ENCODE data around the gene MYRFL.
"Not testable (repeated sequence)": the region's sequence is repeated elsewhere in the genome, so short reads cannot be mapped to it uniquely, and the experiment has no call there.

MYRFL gene

DNA sequence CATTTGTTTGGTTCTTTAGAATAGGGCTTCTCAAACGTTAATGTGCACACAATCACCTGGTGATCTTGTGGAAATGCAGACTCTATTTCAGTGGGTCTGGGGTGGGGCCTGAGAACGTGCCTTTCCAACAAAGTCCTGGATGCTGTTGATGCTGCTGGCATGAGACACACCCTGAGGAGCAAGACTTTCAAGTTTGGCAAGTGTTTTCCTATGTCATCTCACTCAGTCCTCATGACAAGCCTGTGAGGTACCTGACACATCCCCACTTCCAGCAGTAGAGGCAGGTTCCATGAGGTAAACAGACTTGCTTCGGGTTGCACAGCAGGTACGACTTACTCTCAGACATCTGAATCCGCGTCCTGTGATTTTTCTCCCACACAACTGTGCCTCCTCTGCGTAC lies 147.1 kb downstream of the MYRFL start:
- Histone ChIP-seq H3K27ac (ENCODE audit: low read length) (no peak overlapping the region), H3K27me3 (ENCODE audit: control insufficient read depth, insufficient read depth, low read length) (no peaks in the 10 kb centered on the region), H3K9me3 (ENCODE audit: control insufficient read depth, low read depth, low read length) (no peaks in the 10 kb centered on the region), H3K4me3 (ENCODE audit: low read length) (no peak overlapping the region), H3K36me3 (ENCODE audit: control insufficient read depth, low read depth, low read length) (no peaks in the 10 kb centered on the region), H3K9ac (ENCODE audit: low read length) (no peak overlapping the region), H3K4me1 (ENCODE audit: control insufficient read depth, low read depth, low read length) (no peaks in the 10 kb centered on the region)

DNA sequence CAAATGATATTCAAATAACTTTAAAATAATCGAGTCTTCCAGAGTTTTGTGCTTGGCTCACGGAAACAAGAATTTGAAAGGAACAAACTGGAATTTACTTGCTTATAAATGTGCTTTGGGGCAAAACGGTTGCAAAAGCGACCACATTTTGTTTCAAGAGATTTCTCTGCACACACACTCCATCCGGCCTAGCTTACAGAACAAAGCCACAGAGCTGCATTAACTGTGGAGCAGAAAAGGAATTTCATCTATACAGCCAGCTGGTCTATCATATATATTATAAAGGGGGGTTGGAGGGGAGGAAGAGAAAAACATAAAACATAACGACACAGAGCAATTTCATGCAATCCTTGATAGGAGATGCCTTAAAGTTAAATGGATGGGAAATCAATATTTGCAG lies 153.0 kb downstream of the MYRFL start:
- Histone ChIP-seq H3K4me1 (ENCODE audit: control insufficient read depth, low read depth, low read length) (peaks cover 8% of the 10 kb centered on the region), H3K9me3 (ENCODE audit: control insufficient read depth, low read depth, low read length) (no peaks in the 10 kb centered on the region), H3K9ac (ENCODE audit: low read length) (no peak overlapping the region), H3K27ac (ENCODE audit: low read length) (no peak overlapping the region), H3K27me3 (ENCODE audit: control insufficient read depth, insufficient read depth, low read length) (no peaks in the 10 kb centered on the region), H3K4me3 (ENCODE audit: low read length) (no peak overlapping the region), H3K36me3 (ENCODE audit: control insufficient read depth, low read depth, low read length) (no peaks in the 10 kb centered on the region)

GRCh38 chr12:69981881-69982475 lies 157.0 kb downstream of the MYRFL start:
- Histone ChIP-seq H3K36me3 (ENCODE audit: control insufficient read depth, low read depth, low read length) (no peaks in the 10 kb centered on the region), H3K27ac (ENCODE audit: low read length) (no peak overlapping the region), H3K9ac (ENCODE audit: low read length) (no peak overlapping the region), H3K9me3 (ENCODE audit: control insufficient read depth, low read depth, low read length) (no peaks in the 10 kb centered on the region), H3K27me3 (ENCODE audit: control insufficient read depth, insufficient read depth, low read length) (no peaks in the 10 kb centered on the region), H3K4me3 (ENCODE audit: low read length) (no peak overlapping the region), H3K4me1 (ENCODE audit: control insufficient read depth, low read depth, low read length) (peaks cover 8% of the 10 kb centered on the region)

DNA sequence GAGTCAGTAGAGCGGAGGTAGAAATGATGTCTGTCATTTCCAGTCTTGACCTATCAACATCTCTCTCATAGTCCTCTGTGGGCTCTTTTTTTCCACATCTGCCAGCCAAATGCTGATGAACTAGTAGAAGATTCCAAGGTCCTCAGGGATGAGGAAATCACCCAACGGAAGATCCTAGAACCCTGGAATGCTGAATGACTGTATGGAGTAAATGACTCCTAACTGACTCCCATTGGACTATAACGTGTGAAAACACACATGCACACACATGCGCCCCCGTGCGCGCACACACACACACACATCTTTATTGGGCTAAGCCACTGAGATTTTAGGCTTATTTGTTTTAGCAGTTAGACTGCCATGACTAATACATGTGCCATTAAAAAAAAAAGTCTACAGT lies 159.2 kb downstream of the MYRFL start:
- Histone ChIP-seq H3K9ac (ENCODE audit: low read length) (no peak overlapping the region), H3K27ac (ENCODE audit: low read length) (no peak overlapping the region), H3K9me3 (ENCODE audit: control insufficient read depth, low read depth, low read length) (no peaks in the 10 kb centered on the region), H3K36me3 (ENCODE audit: control insufficient read depth, low read depth, low read length) (no peaks in the 10 kb centered on the region), H3K4me3 (ENCODE audit: low read length) (no peak overlapping the region), H3K27me3 (ENCODE audit: control insufficient read depth, insufficient read depth, low read length) (no peaks in the 10 kb centered on the region), H3K4me1 (ENCODE audit: control insufficient read depth, low read depth, low read length) (no peaks in the 10 kb centered on the region)

- no peak overlapping the region for H3K4me3 ChIP-seq (ENCODE audit: low read length)
- H3K9ac ChIP-seq (ENCODE audit: low read length) = no peak overlapping the region
- no peaks in the 10 kb centered on the region for H3K9me3 ChIP-seq (ENCODE audit: control insufficient read depth, low read depth, low read length)
- H3K27ac ChIP-seq (ENCODE audit: low read length) = no peak overlapping the region
- no peaks in the 10 kb centered on the region for H3K36me3 ChIP-seq (ENCODE audit: control insufficient read depth, low read depth, low read length)
- no peaks in the 10 kb centered on the region for H3K4me1 ChIP-seq (ENCODE audit: control insufficient read depth, low read depth, low read length)
- no peaks in the 10 kb centered on the region for H3K27me3 ChIP-seq (ENCODE audit: control insufficient read depth, insufficient read depth, low read length)
Observed at GRCh38 chr12:69985656-69986055, 160.6 kb downstream of the MYRFL start.

- Histone ChIP-seq H3K9ac (ENCODE audit: low read length) (no peak overlapping the region), H3K9me3 (ENCODE audit: control insufficient read depth, low read depth, low read length) (no peaks in the 10 kb centered on the region), H3K4me1 (ENCODE audit: control insufficient read depth, low read depth, low read length) (no peaks in the 10 kb centered on the region), H3K27me3 (ENCODE audit: control insufficient read depth, insufficient read depth, low read length) (no peaks in the 10 kb centered on the region), H3K4me3 (ENCODE audit: low read length) (no peak overlapping the region), H3K36me3 (ENCODE audit: control insufficient read depth, low read depth, low read length) (no peaks in the 10 kb centered on the region), H3K27ac (ENCODE audit: low read length) (no peak overlapping the region)
Observed at GRCh38 chr12:69986114-69986513, 161.1 kb downstream of the MYRFL start.

DNA sequence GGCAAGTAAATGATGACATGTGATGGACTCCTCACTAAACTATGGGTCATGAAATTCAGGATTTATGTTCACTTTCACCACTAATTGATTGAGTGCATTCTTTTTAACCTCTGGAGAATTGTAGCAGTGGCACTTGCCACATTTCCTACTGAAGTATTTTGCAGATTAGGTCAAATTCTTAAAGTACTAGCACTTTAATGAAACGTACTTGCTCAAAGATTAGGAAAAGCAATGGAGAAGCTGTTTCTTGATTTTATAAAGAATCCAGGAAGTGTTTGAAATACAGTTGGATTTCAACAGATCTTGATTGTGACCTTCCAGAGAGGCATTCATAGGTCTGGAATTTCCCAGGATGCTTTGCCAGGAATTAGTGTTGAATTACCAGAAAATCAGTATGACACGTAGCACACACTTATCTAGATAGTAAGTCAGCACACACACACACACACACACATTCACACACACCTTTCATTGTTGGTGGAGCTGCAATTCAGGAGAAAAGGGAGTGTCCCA lies 162.6 kb downstream of the MYRFL start:
- no peaks in the 10 kb centered on the region for H3K36me3 ChIP-seq (ENCODE audit: control insufficient read depth, low read depth, low read length)
- H3K4me3 ChIP-seq (ENCODE audit: low read length) = no peak overlapping the region
- H3K27me3 ChIP-seq (ENCODE audit: control insufficient read depth, insufficient read depth, low read length) = no peaks in the 10 kb centered on the region
- H3K9ac ChIP-seq (ENCODE audit: low read length) = no peak overlapping the region
- no peaks in the 10 kb centered on the region for H3K9me3 ChIP-seq (ENCODE audit: control insufficient read depth, low read depth, low read length)
- no peak overlapping the region for H3K27ac ChIP-seq (ENCODE audit: low read length)
- H3K4me1 ChIP-seq (ENCODE audit: control insufficient read depth, low read depth, low read length) = no peaks in the 10 kb centered on the region

DNA sequence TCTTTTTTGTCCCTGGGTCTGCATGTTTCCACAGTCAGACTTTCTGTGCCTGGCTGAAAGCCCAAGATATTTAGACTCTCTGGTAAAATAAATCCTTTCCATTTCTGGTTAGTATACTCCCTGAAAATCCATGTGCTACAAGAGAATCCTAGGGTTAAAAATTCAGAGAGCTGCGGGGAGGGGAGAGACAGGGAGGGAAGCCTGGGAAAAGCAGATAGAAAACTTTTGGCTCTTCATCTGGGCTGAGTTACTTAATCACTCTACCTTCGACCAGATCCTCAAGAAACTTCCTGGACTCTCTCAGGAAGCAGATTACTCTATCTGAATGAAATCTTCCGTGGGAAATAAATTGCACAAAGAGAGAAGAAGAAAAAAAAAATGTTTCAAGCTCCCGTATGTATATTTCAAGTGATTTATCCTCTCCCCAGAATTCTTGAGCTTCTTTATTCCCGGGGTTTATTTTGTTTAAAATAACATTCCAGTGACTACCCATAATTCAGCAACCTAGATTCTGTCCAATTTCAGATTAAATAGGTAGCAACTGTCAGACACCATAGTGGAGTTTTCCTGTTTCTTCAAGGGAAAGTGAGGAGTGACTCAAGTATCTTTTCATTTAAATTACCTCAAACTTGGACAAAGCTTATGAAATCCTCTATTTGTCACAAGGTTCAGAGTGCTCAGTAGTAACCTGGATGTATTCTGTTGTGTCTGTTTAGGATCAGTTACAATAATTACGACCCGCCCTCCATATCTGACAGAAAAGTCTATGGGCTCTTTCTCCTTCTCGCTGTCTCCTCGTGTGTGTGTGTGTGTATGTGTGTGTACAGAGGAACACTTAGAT lies 163.7 kb downstream of the MYRFL start:
- Histone ChIP-seq H3K27me3 (ENCODE audit: control insufficient read depth, insufficient read depth, low read length) (no peaks in the 10 kb centered on the region), H3K36me3 (ENCODE audit: control insufficient read depth, low read depth, low read length) (no peaks in the 10 kb centered on the region), H3K4me3 (ENCODE audit: low read length) (no peak overlapping the region), H3K27ac (ENCODE audit: low read length) (no peak overlapping the region), H3K9me3 (ENCODE audit: control insufficient read depth, low read depth, low read length) (no peaks in the 10 kb centered on the region), H3K9ac (ENCODE audit: low read length) (no peak overlapping the region), H3K4me1 (ENCODE audit: control insufficient read depth, low read depth, low read length) (no peaks in the 10 kb centered on the region)

GRCh38 chr12:69991690-69992288 lies 166.8 kb downstream of the MYRFL start:
- Histone ChIP-seq H3K27ac (ENCODE audit: low read length) (no peak overlapping the region), H3K9me3 (ENCODE audit: control insufficient read depth, low read depth, low read length) (no peaks in the 10 kb centered on the region), H3K4me3 (ENCODE audit: low read length) (no peak overlapping the region), H3K4me1 (ENCODE audit: control insufficient read depth, low read depth, low read length) (no peaks in the 10 kb centered on the region), H3K36me3 (ENCODE audit: control insufficient read depth, low read depth, low read length) (no peaks in the 10 kb centered on the region), H3K9ac (ENCODE audit: low read length) (no peak overlapping the region), H3K27me3 (ENCODE audit: control insufficient read depth, insufficient read depth, low read length) (no peaks in the 10 kb centered on the region)

GRCh38 chr12:69993433-69993832 lies 168.4 kb downstream of the MYRFL start:
- H3K27me3 ChIP-seq (ENCODE audit: control insufficient read depth, insufficient read depth, low read length) = no peaks in the 10 kb centered on the region
- no peaks in the 10 kb centered on the region for H3K4me1 ChIP-seq (ENCODE audit: control insufficient read depth, low read depth, low read length)
- H3K27ac ChIP-seq (ENCODE audit: low read length) = no peak overlapping the region
- no peak overlapping the region for H3K4me3 ChIP-seq (ENCODE audit: low read length)
- H3K36me3 ChIP-seq (ENCODE audit: control insufficient read depth, low read depth, low read length) = no peaks in the 10 kb centered on the region
- no peaks in the 10 kb centered on the region for H3K9me3 ChIP-seq (ENCODE audit: control insufficient read depth, low read depth, low read length)
- no peak overlapping the region for H3K9ac ChIP-seq (ENCODE audit: low read length)

DNA sequence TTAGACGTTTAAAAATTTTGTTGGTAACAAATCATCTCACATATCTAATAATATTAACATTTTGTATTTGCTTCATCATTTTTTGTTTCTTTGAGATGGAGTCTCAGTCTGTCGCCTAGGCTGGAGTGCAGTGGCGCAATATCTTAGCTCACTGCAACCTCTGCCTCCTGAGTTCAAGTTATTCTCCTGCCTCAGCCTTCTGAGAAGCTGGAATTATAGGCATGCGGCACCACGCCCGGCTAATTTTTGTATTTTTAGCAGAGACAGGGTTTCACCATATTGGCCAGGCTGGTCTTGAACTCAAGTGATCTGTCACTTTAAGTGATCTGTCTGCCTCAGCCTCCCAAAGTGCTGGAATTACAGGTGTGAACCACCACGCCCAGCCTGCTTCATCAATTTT lies 169.1 kb downstream of the MYRFL start:
- H3K4me3 ChIP-seq (ENCODE audit: low read length); H3K9me3 ChIP-seq (ENCODE audit: control insufficient read depth, low read depth, low read length); H3K4me1 ChIP-seq (ENCODE audit: control insufficient read depth, low read depth, low read length); H3K27me3 ChIP-seq (ENCODE audit: control insufficient read depth, insufficient read depth, low read length); H3K27ac ChIP-seq (ENCODE audit: low read length); H3K9ac ChIP-seq (ENCODE audit: low read length); H3K36me3 ChIP-seq (ENCODE audit: control insufficient read depth, low read depth, low read length): not testable (repeated sequence)

Measured in iPS-18a (cell line).